ENCODE measurements around the gene CEBPE.
"Not testable (repeated sequence)": the region's sequence is repeated elsewhere in the genome, so short reads cannot be mapped to it uniquely, and the experiment has no call there.

- TF ChIP-seq YY1 (IDR thresholded peaks at IDR 0.05); ZBTB33 (IDR thresholded peaks at IDR 0.05); CTCF (IDR thresholded peaks at IDR 0.05; ENCODE audit: low read depth, low read length, missing input control); MAX (IDR thresholded peaks at IDR 0.05); EGR1 (IDR thresholded peaks at IDR 0.05; ENCODE audit: low read depth in 2 of 2); ATF3 (IDR thresholded peaks at IDR 0.05); TAF1 (conservative IDR thresholded peaks at IDR 0.05); REST (IDR thresholded peaks at IDR 0.05); RXRA (IDR thresholded peaks at IDR 0.05); RAD21 (IDR thresholded peaks at IDR 0.05); JUND (IDR thresholded peaks at IDR 0.05); SP1 (IDR thresholded peaks at IDR 0.05); GABPA (IDR thresholded peaks at IDR 0.05 in 1 of 2, conservative IDR thresholded peaks at IDR 0.05 in 1 of 2): not testable (repeated sequence)
Observed at GRCh38 chr14:23108169-23108568, 10.9 kb downstream of the CEBPE start.
